Omental fat pad (tissue), 4 donors: ENCODE results near the gene INPP4B. TPM values are rescaled to one million over a fixed set of nuclear protein-coding genes. Genes with fewer than 3 reads are reported as not detected.

Source experiments
- ATAC-seq: fragments of 150-250 bp; one replicate; pipeline ENCODE4 v1.9.1; 2016; ENCODE audit warnings: mild to moderate bottlenecking, moderate library complexity; ENCODE audit not compliant: low FRiP score
- DNase-seq: peaks from one replicate; pipeline ENCODE4 v3.0.0-alpha.2; 2019; ENCODE audit warnings: low spot score
- CTCF ChIP-seq, 3 donors: fragments of 450-650 bp; IDR thresholded peaks; one replicate each; pipeline ENCODE4 v1.5.1; 2016 to 2017; ENCODE audit warnings: antibody characterized with exemption in 3 of 3, mild to moderate bottlenecking in 3 of 3, moderate library complexity in 2 of 3
- total RNA-seq, 4 donors: library from RNA; depleted of rRNA; stranded (reverse); fragments of >200 nt; gene quantifications; one replicate each; pipeline ENCODE4 v1.1.0, GENCODE V29; 2016

Gene INPP4B
- total RNA-seq, 4 donors from 2014 or later: 6.6 to 54.2 (median 14.2) TPM

GRCh38 chr4:142554412-142554811, 291.7 kb downstream of the INPP4B start:
- no peak for DNase-seq
- no peak for ATAC-seq
- no peak for TF ChIP-seq CTCF (IDR thresholded peaks at IDR 0.05)

- no peak for ATAC-seq
- no peak for DNase-seq
Measured at GRCh38 chr4:142551517-142552305, 294.4 kb downstream of the INPP4B start.

GRCh38 chr4:142550965-142551364, 295.1 kb downstream of the INPP4B start:
- ATAC-seq (no peak), DNase-seq (no peak)
- no peak for TF ChIP-seq CTCF (IDR thresholded peaks at IDR 0.05)

More at GRCh38 chr4:142551517-142552305, 294.4 kb downstream of the INPP4B start:
- no peak for TF ChIP-seq CTCF (IDR thresholded peaks at IDR 0.05)

DNA sequence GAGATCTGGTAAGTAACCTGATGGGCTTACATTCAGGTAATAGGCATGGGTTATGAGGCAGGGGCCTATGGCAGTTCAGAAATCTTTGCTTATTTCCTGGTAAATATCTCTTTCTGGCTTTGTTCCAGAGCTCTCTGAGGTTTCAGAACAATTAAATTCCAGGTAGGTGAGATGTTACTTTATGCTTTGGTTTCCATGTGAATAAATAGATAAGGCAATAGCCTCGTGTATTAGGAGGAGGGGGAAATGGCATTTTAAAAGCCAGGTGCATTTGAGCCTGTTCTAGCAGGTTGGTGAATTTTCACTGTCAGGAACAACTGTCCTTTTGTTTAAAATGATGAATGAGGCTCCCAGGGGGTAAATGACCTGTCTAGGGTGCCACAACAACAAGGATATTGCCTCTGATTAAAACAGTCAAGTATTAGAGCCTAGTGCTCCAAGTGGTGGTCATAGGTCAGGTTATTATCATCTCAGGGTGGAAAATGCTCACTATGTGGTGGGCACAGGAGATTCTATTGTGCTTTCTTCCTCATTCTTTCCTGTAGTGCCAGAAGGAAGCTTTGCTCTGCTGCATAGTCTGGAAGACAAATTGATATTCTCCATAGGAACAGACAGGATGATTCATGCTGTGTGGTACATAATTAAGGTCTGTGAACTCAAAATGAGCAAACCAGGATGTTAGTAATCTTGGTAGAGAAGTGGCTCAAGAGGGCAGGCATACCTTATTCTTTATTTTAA, 296.2 kb downstream of the INPP4B start:
- ATAC-seq (peak; percentile 14), DNase-seq (no peak)
- no peak for TF ChIP-seq CTCF (IDR thresholded peaks at IDR 0.05)

DNA sequence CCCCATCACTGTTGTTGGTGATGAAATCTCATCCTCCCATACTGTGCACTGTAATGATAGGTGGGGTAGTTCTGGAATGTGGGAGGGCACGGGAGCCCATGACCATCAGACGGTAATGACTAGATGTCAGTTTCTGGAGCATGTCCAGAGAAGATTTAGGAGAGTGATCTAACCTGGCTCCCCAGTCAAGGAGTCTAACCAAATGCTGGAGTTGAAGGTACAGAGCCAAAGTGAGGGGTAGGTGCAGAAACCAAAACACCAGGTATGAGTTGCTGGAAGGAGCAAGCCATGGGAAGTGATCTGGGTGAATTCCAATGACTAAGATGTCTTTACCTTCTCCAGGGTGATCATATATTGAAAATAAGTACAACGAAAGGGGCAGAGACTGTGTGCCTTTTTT, 296.9 kb downstream of the INPP4B start:
- ATAC-seq (no peak), DNase-seq (no peak)
- TF ChIP-seq CTCF (IDR thresholded peaks at IDR 0.05): no peak

GRCh38 chr4:142548491-142548890, 297.6 kb downstream of the INPP4B start:
- DNase-seq (no peak), ATAC-seq (no peak)
- TF ChIP-seq CTCF (IDR thresholded peaks at IDR 0.05): no peak
